ENCODE results near the gene SHD. TPM values are rescaled to one million over a fixed set of nuclear protein-coding genes. Genes with fewer than 3 reads are reported as not detected.
A peak's percentile ranks its signal among the peaks of the same experiment; 100 is the strongest.

The SHD gene
- total and polyA plus RNA-seq, 4 donors = not detected

DNA sequence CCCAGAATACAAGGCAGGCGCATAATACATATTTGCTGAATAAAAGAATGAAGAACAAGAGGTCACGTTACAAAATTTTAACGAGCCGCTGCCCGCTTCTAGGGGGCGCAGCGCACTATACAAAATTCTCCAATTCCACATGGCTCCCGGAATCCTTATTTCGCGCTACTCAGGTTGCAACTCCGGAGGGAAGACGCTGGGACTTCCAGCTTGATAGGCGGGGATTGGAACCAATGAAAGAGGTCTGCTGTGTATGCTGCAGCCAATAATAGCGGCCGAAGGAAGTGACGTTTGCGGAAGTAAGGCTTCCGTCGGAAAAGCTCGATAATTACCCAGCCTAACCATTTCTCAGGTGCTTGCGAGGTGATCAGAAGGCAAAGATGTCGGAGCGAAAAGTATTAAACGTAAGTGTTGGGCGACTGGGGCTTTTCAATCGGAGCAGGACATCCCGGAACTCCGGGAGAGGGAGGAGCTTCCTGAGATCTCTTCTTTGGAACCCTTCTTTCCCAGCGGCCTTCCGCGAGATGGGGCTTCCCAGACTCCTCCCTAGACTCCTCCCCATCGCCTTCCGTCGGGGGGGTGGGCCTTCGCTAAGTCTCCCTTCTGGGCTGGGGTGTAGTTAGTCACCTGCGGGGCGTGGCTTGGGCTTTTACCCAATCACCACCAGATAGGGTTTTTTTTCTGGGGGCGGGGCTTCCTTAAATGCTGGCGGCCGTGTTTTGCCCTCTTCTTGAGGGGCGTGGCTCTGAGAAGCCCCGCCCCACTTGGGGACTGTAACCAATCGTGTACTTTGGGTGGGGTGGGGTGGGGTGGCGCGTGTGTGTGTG lies 32.1 kb upstream of the SHD start, which contains the start of gene YJU2:
YJU2 (plus strand) TSS at position 314 of the 827 bp plus-strand sequence; CDS start at position 381, 67 bp downstream.
- peak within 1 kb of the TSS; percentile 72 for H3K4me3 ChIP-seq
- DNase-seq (peak; percentile 99), ATAC-seq (ENCODE audit: insufficient read depth, low FRiP score) (peak; percentile 98)
- peaks cover 0 to 6% (median 0%) of the 10 kb centered on the region in 5 donors for H3K4me1 ChIP-seq (ENCODE audit: control insufficient read depth in 5 of 5, insufficient read depth in 5 of 5, low read length in 5 of 5)
- WGBS, 2 donors = 0% methylated on average over 43 to 45 of the region's 45 CpGs
- peak within 1 kb of the TSS; percentile 93 to 98 for H3K27ac ChIP-seq (ENCODE audit: low read depth in 1 of 2, low read length in 1 of 2)
- no peaks in the 10 kb centered on the region for H3K9me3 ChIP-seq (ENCODE audit: control insufficient read depth in 4 of 4, insufficient read depth in 3 of 4, low read length in 3 of 4)
- TF ChIP-seq, protein P1, sequence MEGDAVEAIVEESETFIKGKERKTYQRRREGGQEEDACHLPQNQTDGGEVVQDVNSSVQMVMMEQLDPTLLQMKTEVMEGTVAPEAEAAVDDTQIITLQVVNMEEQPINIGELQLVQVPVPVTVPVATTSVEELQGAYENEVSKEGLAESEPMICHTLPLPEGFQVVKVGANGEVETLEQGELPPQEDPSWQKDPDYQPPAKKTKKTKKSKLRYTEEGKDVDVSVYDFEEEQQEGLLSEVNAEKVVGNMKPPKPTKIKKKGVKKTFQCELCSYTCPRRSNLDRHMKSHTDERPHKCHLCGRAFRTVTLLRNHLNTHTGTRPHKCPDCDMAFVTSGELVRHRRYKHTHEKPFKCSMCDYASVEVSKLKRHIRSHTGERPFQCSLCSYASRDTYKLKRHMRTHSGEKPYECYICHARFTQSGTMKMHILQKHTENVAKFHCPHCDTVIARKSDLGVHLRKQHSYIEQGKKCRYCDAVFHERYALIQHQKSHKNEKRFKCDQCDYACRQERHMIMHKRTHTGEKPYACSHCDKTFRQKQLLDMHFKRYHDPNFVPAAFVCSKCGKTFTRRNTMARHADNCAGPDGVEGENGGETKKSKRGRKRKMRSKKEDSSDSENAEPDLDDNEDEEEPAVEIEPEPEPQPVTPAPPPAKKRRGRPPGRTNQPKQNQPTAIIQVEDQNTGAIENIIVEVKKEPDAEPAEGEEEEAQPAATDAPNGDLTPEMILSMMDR (IDR thresholded peaks at IDR 0.05; ENCODE audit: control extremely low read depth, extremely low read depth) = peak; percentile 49
- peak within 1 kb of the TSS; percentile 74 to 91 for H3K9ac ChIP-seq (ENCODE audit: insufficient read depth in 1 of 2, low read length in 2 of 2)
- peaks cover 11 to 27% (median 21%) of the 10 kb centered on the region in 4 donors for H3K36me3 ChIP-seq (ENCODE audit: control insufficient read depth in 4 of 4, insufficient read depth in 4 of 4, low read length in 4 of 4)
- H3K27me3 ChIP-seq (ENCODE audit: control insufficient read depth in 3 of 3, insufficient read depth in 3 of 3, low read length in 2 of 3) = no peaks in the 10 kb centered on the region

DNA sequence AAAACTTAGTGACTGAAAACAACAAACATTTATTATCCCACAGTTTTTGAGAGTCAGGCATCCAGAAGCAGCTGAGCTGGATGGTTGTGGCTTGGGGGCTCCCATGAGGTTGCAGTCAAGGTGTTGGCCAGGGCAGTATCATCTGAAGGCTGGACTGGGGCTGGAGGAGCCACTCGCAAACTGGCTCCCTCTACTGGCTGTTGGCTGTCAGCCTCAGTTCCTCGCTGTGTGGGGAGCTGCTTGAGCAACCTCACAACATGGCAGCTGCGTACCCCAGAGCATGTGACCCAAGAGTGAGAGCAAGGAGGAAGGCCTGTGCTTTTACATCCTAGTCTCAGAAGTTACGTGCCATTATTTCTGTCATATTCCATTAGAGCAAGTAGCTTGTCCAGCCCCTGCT lies 22.5 kb upstream of the SHD start:
- WGBS, 2 donors = 96 to 99% methylated on average over 4 of the region's 4 CpGs
- DNase-seq (no peak), ATAC-seq (ENCODE audit: insufficient read depth, low FRiP score) (no peak)

GRCh38 chr19:4257025-4257424 lies 22.0 kb upstream of the SHD start:
- Histone ChIP-seq H3K9me3 (ENCODE audit: control insufficient read depth in 4 of 4, insufficient read depth in 3 of 4, low read length in 3 of 4) (peaks cover 0 to 12% (median 0%) of the 10 kb centered on the region in 4 donors), H3K36me3 (ENCODE audit: control insufficient read depth in 4 of 4, insufficient read depth in 4 of 4, low read length in 4 of 4) (peaks cover 14 to 60% (median 28%) of the 10 kb centered on the region in 4 donors), H3K27ac (ENCODE audit: low read depth in 1 of 2, low read length in 1 of 2) (no peak overlapping the region), H3K27me3 (ENCODE audit: control insufficient read depth in 3 of 3, insufficient read depth in 3 of 3, low read length in 2 of 3) (no peaks in the 10 kb centered on the region), H3K4me3 (no peak overlapping the region), H3K4me1 (ENCODE audit: control insufficient read depth in 5 of 5, insufficient read depth in 5 of 5, low read length in 5 of 5) (no peaks in the 10 kb centered on the region), H3K9ac (ENCODE audit: insufficient read depth in 1 of 2, low read length in 2 of 2) (no peak overlapping the region)
- DNase-seq (no peak), ATAC-seq (ENCODE audit: insufficient read depth, low FRiP score) (no peak)
- TF ChIP-seq, protein P1 (IDR thresholded peaks at IDR 0.05; ENCODE audit: control extremely low read depth, extremely low read depth) = no peak
- WGBS, 2 donors = 88 to 89% methylated on average over 6 of the region's 6 CpGs

More for the DNA sequence above, 22.5 kb upstream of the SHD start:
- Histone ChIP-seq H3K4me1 (ENCODE audit: control insufficient read depth in 5 of 5, insufficient read depth in 5 of 5, low read length in 5 of 5) (no peaks in the 10 kb centered on the region), H3K9ac (ENCODE audit: insufficient read depth in 1 of 2, low read length in 2 of 2) (no peak overlapping the region), H3K36me3 (ENCODE audit: control insufficient read depth in 4 of 4, insufficient read depth in 4 of 4, low read length in 4 of 4) (peaks cover 14 to 58% (median 31%) of the 10 kb centered on the region in 4 donors), H3K4me3 (no peak overlapping the region), H3K27ac (ENCODE audit: low read depth in 1 of 2, low read length in 1 of 2) (no peak overlapping the region), H3K27me3 (ENCODE audit: control insufficient read depth in 3 of 3, insufficient read depth in 3 of 3, low read length in 2 of 3) (no peaks in the 10 kb centered on the region), H3K9me3 (ENCODE audit: control insufficient read depth in 4 of 4, insufficient read depth in 3 of 4, low read length in 3 of 4) (peaks cover 0 to 12% (median 0%) of the 10 kb centered on the region in 4 donors)
- TF ChIP-seq, protein P1 (IDR thresholded peaks at IDR 0.05; ENCODE audit: control extremely low read depth, extremely low read depth) = no peak
